Measurements from ENCODE around the gene STMN1.

STMN1 gene

GRCh38 chr1:25867210-25867991, 38.8 kb downstream of the STMN1 start:
- no peak overlapping the region for H3K4me3 ChIP-seq (ENCODE audit: low read depth, low read length)
- DNase-seq (ENCODE audit: low read depth) = no peak
- TF ChIP-seq CTCF (IDR thresholded peaks at IDR 0.05; ENCODE audit: low read depth, low read length, missing control alignments) = no peak
- in situ Hi-C loops (cut with HindIII; ENCODE audit: low sequenced_read_pairs) = no loop called here

GRCh38 chr1:25866288-25866687, 39.9 kb downstream of the STMN1 start:
- TF ChIP-seq CTCF (IDR thresholded peaks at IDR 0.05; ENCODE audit: low read depth, low read length, missing control alignments) = no peak
- no peak overlapping the region for H3K4me3 ChIP-seq (ENCODE audit: low read depth, low read length)
- in situ Hi-C loops (cut with HindIII; ENCODE audit: low sequenced_read_pairs) = no loop called here
- no peak for DNase-seq (ENCODE audit: low read depth)

GRCh38 chr1:25864434-25864833, 41.8 kb downstream of the STMN1 start:
- no peak for DNase-seq (ENCODE audit: low read depth)
- no peak for TF ChIP-seq CTCF (IDR thresholded peaks at IDR 0.05; ENCODE audit: low read depth, low read length, missing control alignments)
- in situ Hi-C loops (cut with HindIII; ENCODE audit: low sequenced_read_pairs) = no loop called here
- no peak overlapping the region for H3K4me3 ChIP-seq (ENCODE audit: low read depth, low read length)

GRCh38 chr1:25863486-25864262, 42.5 kb downstream of the STMN1 start:
- no peak overlapping the region for H3K4me3 ChIP-seq (ENCODE audit: low read depth, low read length)
- no peak for DNase-seq (ENCODE audit: low read depth)
- in situ Hi-C loops (cut with HindIII; ENCODE audit: low sequenced_read_pairs) = no loop called here
- no peak for TF ChIP-seq CTCF (IDR thresholded peaks at IDR 0.05; ENCODE audit: low read depth, low read length, missing control alignments)

- no peak for TF ChIP-seq CTCF (IDR thresholded peaks at IDR 0.05; ENCODE audit: low read depth, low read length, missing control alignments)
- in situ Hi-C loops (cut with HindIII; ENCODE audit: low sequenced_read_pairs) = no loop called here
- DNase-seq (ENCODE audit: low read depth) = no peak
- no peak overlapping the region for H3K4me3 ChIP-seq (ENCODE audit: low read depth, low read length)
Observed at GRCh38 chr1:25862785-25863485, 43.3 kb downstream of the STMN1 start.

All from astrocyte of the cerebellum (primary cell).